Fibroblast of lung (primary cell): ENCODE results near the gene PRH2. TPM values are rescaled to one million over a fixed set of nuclear protein-coding genes. Genes with fewer than 3 reads are reported as not detected.

ENCODE experiments used
- DNase-seq, 2 donors: peaks; one replicate each; pipeline versions ENCODE4 v3.0.0 to v3.0.0-alpha.2; 2010; ENCODE audit warnings: low read depth in 2 of 2
- H2AFZ ChIP-seq: 2 replicates; pipeline ENCODE4 v1.5.1; 2012; ENCODE audit warnings: low read length, control low read depth, inconsistent platforms
- H3K27ac ChIP-seq: 2 replicates; pipeline ENCODE4 v1.5.1; 2011; ENCODE audit warnings: low read length, control low read depth; ENCODE audit not compliant: insufficient read depth
- H3K27me3 ChIP-seq: 2 replicates; pipeline ENCODE4 v1.5.1; 2011; ENCODE audit warnings: mild to moderate bottlenecking, low read length; ENCODE audit not compliant: control insufficient read depth, insufficient read depth
- H3K36me3 ChIP-seq: 2 replicates; pipeline ENCODE4 v1.5.1; 2011; ENCODE audit warnings: low read length; ENCODE audit not compliant: control insufficient read depth, insufficient read depth
- H3K4me1 ChIP-seq: 2 replicates; pipeline ENCODE4 v1.5.1; 2011; ENCODE audit warnings: low read length; ENCODE audit not compliant: control insufficient read depth, insufficient read depth; ENCODE audit errors: extremely low read depth
- H3K4me2 ChIP-seq: 2 replicates; pipeline ENCODE4 v1.5.1; 2011; ENCODE audit warnings: low read length, control low read depth; ENCODE audit not compliant: insufficient read depth; ENCODE audit errors: extremely low read depth
- H3K4me3 ChIP-seq, 4 experiments: fragments of 200-600 bp in 1 of 4; sonication (generic) in 1 of 4; replicated peaks in 1 of 4; 2 replicates each; pipeline ENCODE4 v1.5.1; 2011 to 2016; ENCODE audit warnings: low read length in 4 of 4, low read depth in 3 of 4, mild to moderate bottlenecking in 3 of 4, control low read depth in 2 of 4, inconsistent platforms in 1 of 4, mixed read lengths in 1 of 4; ENCODE audit not compliant: insufficient read depth in 1 of 4; ENCODE audit errors: control extremely low read depth in 1 of 4
- H3K79me2 ChIP-seq: 2 replicates; pipeline ENCODE4 v1.5.1; 2012; ENCODE audit warnings: mild to moderate bottlenecking, low read length, inconsistent platforms; ENCODE audit not compliant: control insufficient read depth, insufficient read depth
- H3K9ac ChIP-seq: 2 replicates; pipeline ENCODE4 v1.5.1; 2011; ENCODE audit warnings: mild to moderate bottlenecking, low read length, control low read depth; ENCODE audit not compliant: insufficient read depth
- H3K9me3 ChIP-seq: 2 replicates; pipeline ENCODE4 v1.5.1; 2012; ENCODE audit warnings: low read depth, low read length; ENCODE audit not compliant: control insufficient read depth, insufficient read depth
- H4K20me1 ChIP-seq: 2 replicates; pipeline ENCODE4 v1.5.1; 2011; ENCODE audit warnings: low read length; ENCODE audit not compliant: control insufficient read depth, insufficient read depth; ENCODE audit errors: extremely low read depth
- CTCF ChIP-seq, 2 donors: IDR thresholded peaks in 1 of 2; conservative IDR thresholded peaks in 1 of 2; 1 replicate in 1 of 2; 2 replicates in 1 of 2; pipeline ENCODE4 v1.5.1; 2011 to 2012; ENCODE audit warnings: low read length in 2 of 2, control low read depth in 1 of 2, inconsistent platforms in 1 of 2, low read depth in 1 of 2, mild to moderate bottlenecking in 1 of 2
- EZH2 ChIP-seq: IDR thresholded peaks from 2 replicates; pipeline ENCODE4 v1.5.1; 2012; ENCODE audit warnings: low read length, control low read depth, mild to moderate bottlenecking; ENCODE audit errors: missing control alignments
- polyA minus RNA-seq: library from RNA; depleted of rRNA, polyadenylated mRNA; stranded (reverse); fragments of >200 nt; gene quantifications from 2 replicates; pipeline ENCODE4 v1.2.3, GENCODE V29; 2011; ENCODE audit warnings: low replicate concordance
- polyA plus RNA-seq, 2 donors: library from polyadenylated mRNA; depleted of rRNA in 1 of 2; stranded (reverse) in 1 of 2; unstranded in 1 of 2; fragments of >200 nt; gene quantifications; 2 replicates each; pipeline ENCODE4 v1.2.1, GENCODE V29; 2011 to 2012; ENCODE audit warnings: missing spikeins in 1 of 2
- total RNA-seq: library from RNA; depleted of rRNA; stranded (reverse); fragments of >200 nt; gene quantifications from 2 replicates; pipeline ENCODE4 v1.2.1, GENCODE V29; 2014

PRH2 gene
- total RNA-seq (not detected in 2 replicates), polyA plus RNA-seq (0.14 TPM in 1 of 2 replicates, not detected in the other), polyA minus RNA-seq (not detected in 2 replicates)
- polyA plus RNA-seq (2012) = 0.34 TPM in 1 of 2 replicates, not detected in the other

DNA sequence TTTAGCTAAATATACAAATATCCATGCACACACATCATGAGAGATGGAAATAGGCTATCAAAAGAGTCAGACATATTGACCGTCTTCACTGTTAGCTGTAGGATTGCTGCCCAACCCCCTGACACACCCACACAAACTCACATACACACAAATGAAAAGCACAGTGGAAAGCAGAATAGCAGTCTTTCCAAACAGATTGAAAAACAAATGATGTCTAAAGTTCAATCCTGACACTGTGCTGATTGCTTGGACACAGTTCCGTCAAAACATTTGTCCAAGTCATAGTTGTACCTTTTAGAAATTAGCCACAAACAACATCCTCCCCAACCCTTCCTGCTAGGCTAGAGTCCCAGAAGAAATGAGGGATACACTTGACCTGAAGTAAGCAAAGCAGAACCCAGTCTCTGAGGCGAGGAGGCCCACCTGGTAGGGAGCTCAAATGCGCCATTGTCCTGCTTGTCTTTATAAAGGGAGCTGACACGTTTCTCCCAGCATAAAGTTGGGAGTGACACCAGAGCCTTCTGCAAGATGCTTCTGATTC lies at the start of gene PRH2:
TSS of gene PRH2 (plus strand) at position 491 of the 541 bp plus-strand sequence. CDS start at position 529, 38 bp downstream.
- no peaks in the 10 kb centered on the region for H3K79me2 ChIP-seq
- H3K9ac ChIP-seq = no peak within 1 kb of the TSS
- TF ChIP-seq CTCF (conservative IDR thresholded peaks at IDR 0.05 in 1 of 2, IDR thresholded peaks at IDR 0.05 in 1 of 2; ENCODE audit: low read depth in 1 of 2, low read length in 2 of 2) (no peak), EZH2 (no peak)
- H3K4me2 ChIP-seq = no peak within 1 kb of the TSS
- H3K27ac ChIP-seq = no peak within 1 kb of the TSS
- no peaks in the 10 kb centered on the region for H3K36me3 ChIP-seq
- H3K9me3 ChIP-seq = no peaks in the 10 kb centered on the region
- H3K4me3 ChIP-seq = no peak within 1 kb of the TSS
- no peak for DNase-seq
- H3K27me3 ChIP-seq = no peaks in the 10 kb centered on the region
- H4K20me1 ChIP-seq = no peaks in the 10 kb centered on the region
- no peak within 1 kb of the TSS for H2AFZ ChIP-seq
- H3K4me1 ChIP-seq = no peaks in the 10 kb centered on the region

- no peak for TF ChIP-seq EZH2
- TF ChIP-seq CTCF (conservative IDR thresholded peaks at IDR 0.05 in 1 of 2, IDR thresholded peaks at IDR 0.05 in 1 of 2; ENCODE audit: low read depth in 1 of 2, low read length in 2 of 2) = no peak
- no peaks in the 10 kb centered on the region for H3K9me3 ChIP-seq
- no peaks in the 10 kb centered on the region for H3K4me1 ChIP-seq
- no peak for DNase-seq
- no peak within 1 kb of the TSS for H2AFZ ChIP-seq
- H3K9ac ChIP-seq = no peak within 1 kb of the TSS
- no peak within 1 kb of the TSS for H3K27ac ChIP-seq
- H3K27me3 ChIP-seq = no peaks in the 10 kb centered on the region
- H3K4me3 ChIP-seq = no peak within 1 kb of the TSS
- H4K20me1 ChIP-seq = no peaks in the 10 kb centered on the region
- no peaks in the 10 kb centered on the region for H3K36me3 ChIP-seq
- no peak within 1 kb of the TSS for H3K4me2 ChIP-seq
- no peaks in the 10 kb centered on the region for H3K79me2 ChIP-seq
Observed at GRCh38 chr12:10884086-10884725, 44.8 kb upstream of the PRH2 start, which contains the start of gene PRH1. PRH1 (minus strand) TSS chr12:10884255; CDS start chr12:10884217, 38 bp downstream.

GRCh38 chr12:10889226-10889625 lies 39.8 kb upstream of the PRH2 start:
- Histone ChIP-seq H3K4me2 (no peak overlapping the region), H3K36me3 (no peaks in the 10 kb centered on the region), H3K9ac (no peak overlapping the region), H3K27ac (no peak overlapping the region), H3K4me1 (no peaks in the 10 kb centered on the region), H3K27me3 (no peaks in the 10 kb centered on the region), H4K20me1 (no peaks in the 10 kb centered on the region), H2AFZ (no peak overlapping the region), H3K4me3 (no peak overlapping the region), H3K79me2 (no peaks in the 10 kb centered on the region), H3K9me3 (no peaks in the 10 kb centered on the region)
- TF ChIP-seq EZH2 (no peak), CTCF (conservative IDR thresholded peaks at IDR 0.05 in 1 of 2, IDR thresholded peaks at IDR 0.05 in 1 of 2; ENCODE audit: low read depth in 1 of 2, low read length in 2 of 2) (no peak)
- DNase-seq = no peak
